ENCODE results near the gene SEMA3C. TPM values are rescaled to one million over a fixed set of nuclear protein-coding genes. Genes with fewer than 3 reads are reported as not detected.

SEMA3C gene
- total RNA-seq, 4 donors from 2014 or later: 34.8 to 371 (median 116) TPM

DNA sequence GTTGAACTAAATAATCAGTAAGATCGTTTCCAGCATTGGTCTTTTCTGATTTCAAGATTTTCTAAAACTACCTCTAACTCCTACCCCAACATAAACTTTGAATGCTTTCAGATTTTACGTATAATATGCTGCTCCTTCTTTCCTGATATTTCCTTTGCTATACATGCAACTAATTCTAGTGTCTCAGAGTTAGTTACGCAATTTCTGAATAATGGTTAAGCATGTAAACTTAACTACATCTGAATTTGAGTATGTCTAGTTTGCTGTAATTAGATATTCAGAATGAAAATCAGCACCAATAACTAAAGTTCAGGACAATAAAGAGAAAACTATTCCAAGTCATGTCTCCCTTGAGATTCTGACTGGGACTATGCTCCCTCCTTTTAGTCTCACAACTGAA is 71.0 kb downstream of the SEMA3C start:
- intact Hi-C loops (cut with DNase I; ENCODE audit: low total_unique reads): no loop called here
- no peak for DNase-seq
- Histone ChIP-seq H3K9me3 (no peaks in the 10 kb centered on the region), H3K36me3 (no peaks in the 10 kb centered on the region), H3K27ac (peak overlapping the region; percentile 16 to 53), H3K4me1 (no peaks in the 10 kb centered on the region), H3K4me3 (no peak overlapping the region), H3K27me3 (no peaks in the 10 kb centered on the region)
- TF ChIP-seq CTCF (IDR thresholded peaks at IDR 0.05): no peak
- no peak for TF ChIP-seq POLR2A (IDR thresholded peaks at IDR 0.05)

DNA sequence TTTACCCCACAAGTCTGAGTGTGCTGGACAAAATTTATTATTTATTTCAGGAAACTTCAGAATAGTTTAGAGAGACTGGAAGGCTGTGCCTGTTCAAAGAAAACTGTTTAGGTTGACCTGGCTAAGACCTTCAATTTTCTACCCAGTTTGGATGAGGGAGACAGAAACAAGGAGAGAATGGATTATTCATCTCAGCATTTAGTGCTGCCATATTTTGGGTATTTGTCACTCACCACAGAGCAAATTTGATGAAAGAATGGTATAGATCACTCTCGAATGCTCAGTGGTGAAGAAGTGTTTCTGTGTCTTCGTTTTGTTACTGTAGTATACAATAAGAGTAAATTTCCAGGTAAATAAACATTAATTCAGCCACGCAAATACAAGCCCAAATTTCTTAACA is 71.8 kb downstream of the SEMA3C start:
- Histone ChIP-seq H3K4me1 (no peaks in the 10 kb centered on the region), H3K27me3 (no peaks in the 10 kb centered on the region), H3K4me3 (no peak overlapping the region), H3K36me3 (no peaks in the 10 kb centered on the region), H3K27ac (no peak overlapping the region), H3K9me3 (no peaks in the 10 kb centered on the region)
- DNase-seq: no peak
- TF ChIP-seq CTCF (IDR thresholded peaks at IDR 0.05) (no peak), POLR2A (IDR thresholded peaks at IDR 0.05) (no peak)
- intact Hi-C loops (cut with DNase I; ENCODE audit: low total_unique reads): no loop called here

- intact Hi-C loops (cut with DNase I; ENCODE audit: low total_unique reads): no loop called here
- H3K27ac ChIP-seq: no peak overlapping the region
- no peak for TF ChIP-seq POLR2A (IDR thresholded peaks at IDR 0.05)
- TF ChIP-seq CTCF (IDR thresholded peaks at IDR 0.05): no peak
- no peaks in the 10 kb centered on the region for H3K36me3 ChIP-seq
- H3K9me3 ChIP-seq: no peaks in the 10 kb centered on the region
- no peaks in the 10 kb centered on the region for H3K4me1 ChIP-seq
- no peak overlapping the region for H3K4me3 ChIP-seq
- no peak for DNase-seq
- no peaks in the 10 kb centered on the region for H3K27me3 ChIP-seq
These were observed 73.9 kb downstream of the SEMA3C start for GRCh38 chr7:80844916-80845315.

DNA sequence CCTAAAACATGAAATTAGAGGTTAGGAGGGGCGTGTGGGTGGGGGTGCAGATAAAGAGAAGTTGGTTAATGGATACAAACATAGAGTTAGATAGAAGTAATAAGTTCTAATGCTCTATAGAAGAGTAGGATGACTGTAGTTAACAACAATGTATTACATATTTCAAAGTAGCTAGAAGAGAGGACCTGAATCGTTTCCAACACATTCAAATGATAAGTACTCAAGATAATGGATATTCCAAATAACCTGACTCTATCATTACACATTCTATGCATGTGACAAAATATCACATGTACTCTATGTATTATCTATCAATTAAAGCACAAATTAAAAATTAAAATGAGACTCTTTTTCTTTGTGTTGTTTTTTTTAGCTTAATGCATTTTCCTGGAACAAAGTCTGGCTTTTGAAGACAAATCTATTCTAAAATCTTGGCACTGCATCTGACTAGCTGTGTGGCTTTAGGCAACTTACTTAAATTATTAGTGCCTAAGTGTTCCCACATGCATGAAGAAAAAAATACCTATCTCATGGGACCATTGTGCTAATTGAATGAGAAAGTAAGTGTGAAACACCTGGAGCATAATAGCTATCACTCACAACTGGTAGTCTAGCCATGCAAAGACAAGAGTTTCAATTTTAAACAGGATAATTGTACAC is 75.7 kb downstream of the SEMA3C start:
- intact Hi-C loops (cut with DNase I; ENCODE audit: low total_unique reads): no loop called here
- Histone ChIP-seq H3K4me1 (no peaks in the 10 kb centered on the region), H3K9me3 (no peaks in the 10 kb centered on the region), H3K36me3 (no peaks in the 10 kb centered on the region), H3K27ac (no peak overlapping the region), H3K27me3 (no peaks in the 10 kb centered on the region), H3K4me3 (no peak overlapping the region)
- no peak for TF ChIP-seq POLR2A (IDR thresholded peaks at IDR 0.05)
- TF ChIP-seq CTCF (IDR thresholded peaks at IDR 0.05): no peak
- DNase-seq: no peak

DNA sequence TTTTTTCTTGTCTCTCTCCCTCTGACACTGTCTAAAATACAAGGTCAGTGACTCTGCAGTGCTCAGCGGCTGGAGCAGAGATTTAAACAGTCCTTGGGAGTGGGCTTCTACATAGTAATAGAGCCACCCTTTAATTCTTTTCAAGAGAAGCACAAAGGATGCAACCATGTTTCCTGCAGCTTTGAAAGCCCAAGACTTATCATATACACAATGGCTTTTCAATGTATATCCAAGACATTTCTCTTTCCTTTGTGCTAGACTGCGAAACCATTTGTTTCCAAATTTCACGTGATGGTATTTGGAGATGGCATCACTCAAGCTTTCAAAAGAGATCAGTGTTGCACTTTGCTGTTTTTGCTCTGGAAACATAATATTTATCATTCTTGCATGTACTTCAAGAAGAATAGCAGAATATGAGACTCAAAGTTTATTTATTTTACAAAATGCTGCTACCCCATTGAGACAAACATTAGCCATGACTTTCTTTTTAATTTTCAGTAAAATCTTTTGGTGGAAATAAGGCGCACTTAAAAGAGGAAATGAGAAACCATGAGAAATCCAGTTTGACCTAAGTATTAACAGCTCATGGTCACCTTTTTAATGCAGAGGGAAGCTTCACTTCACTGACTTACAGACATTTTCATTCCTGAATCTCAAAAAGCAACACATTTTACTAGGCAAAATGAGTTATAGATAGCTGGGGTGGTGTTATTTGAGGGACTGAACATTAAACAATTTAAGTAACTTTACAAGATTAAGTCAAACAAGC is 76.6 kb downstream of the SEMA3C start:
- Histone ChIP-seq H3K27me3 (no peaks in the 10 kb centered on the region), H3K27ac (no peak overlapping the region), H3K4me1 (no peaks in the 10 kb centered on the region), H3K4me3 (no peak overlapping the region), H3K9me3 (no peaks in the 10 kb centered on the region), H3K36me3 (no peaks in the 10 kb centered on the region)
- DNase-seq: no peak
- TF ChIP-seq POLR2A (IDR thresholded peaks at IDR 0.05) (no peak), CTCF (IDR thresholded peaks at IDR 0.05) (no peak)
- intact Hi-C loops (cut with DNase I; ENCODE audit: low total_unique reads): no loop called here
